Fibroblast of skin of right biceps (primary cell): Measurements from ENCODE around the gene KCNQ5.
A peak's percentile ranks its signal among the peaks of the same experiment; 100 is the strongest.

ENCODE experiments used
- DNase-seq: peaks from one replicate; pipeline ENCODE4 v3.0.0-alpha.2; 2013

The KCNQ5 gene

DNA sequence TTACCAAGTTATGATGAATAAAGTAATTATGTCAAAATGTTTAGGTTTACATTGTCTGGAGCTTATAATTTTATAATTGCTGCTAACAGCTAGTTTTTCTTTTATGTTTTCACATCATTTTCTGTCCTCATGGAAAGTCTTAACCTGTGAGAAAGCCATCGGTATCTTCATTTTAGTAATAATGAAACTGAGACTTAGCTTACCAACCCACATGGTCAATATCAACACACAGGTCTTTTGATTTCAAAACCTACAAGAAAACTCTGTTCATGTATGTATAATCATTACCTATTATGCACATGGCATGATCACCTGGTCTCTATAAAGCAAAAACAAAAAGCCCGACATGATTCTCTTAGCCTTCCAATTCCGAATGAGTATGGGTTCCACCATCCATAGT, 61.9 kb downstream of the KCNQ5 start:
- DNase-seq: no peak

DNA sequence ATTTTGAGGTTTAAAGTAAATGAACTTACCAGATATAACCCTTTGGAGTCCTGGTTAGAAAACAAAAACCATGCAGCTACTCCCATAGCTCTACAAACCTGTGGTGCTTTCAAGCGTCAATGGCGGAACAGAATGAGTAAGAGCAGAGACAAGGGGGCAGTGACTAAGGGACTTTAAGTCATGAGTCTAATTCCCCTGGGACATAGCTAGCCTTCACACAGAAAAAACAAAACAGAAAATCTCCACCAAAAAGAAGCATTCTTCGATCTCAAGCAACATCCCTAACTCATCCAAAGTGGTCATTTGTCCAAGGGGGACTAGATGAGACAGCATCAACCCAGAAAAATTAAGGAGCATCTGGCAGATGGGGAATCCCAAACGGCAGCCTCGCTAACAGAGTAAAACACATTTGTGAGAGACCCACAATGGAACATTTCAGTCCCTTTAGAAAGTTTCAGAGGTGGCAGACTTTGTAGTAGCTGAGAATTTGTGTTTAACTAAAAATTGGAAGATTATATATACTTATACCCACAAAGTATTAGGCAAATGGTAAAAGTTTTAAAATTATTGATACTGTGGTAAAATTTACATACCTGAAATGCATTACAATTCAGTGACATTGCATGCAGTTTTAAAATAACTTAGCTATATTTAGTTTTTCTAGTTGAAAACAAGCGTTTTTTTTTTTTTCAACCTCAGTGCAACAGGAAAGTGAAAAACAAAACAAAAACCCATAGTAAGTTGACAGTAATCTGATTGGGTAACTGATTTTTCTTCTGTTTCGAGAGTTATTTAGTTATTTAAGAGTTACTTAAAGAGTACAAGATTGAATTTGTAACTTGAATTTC, 67.5 kb downstream of the KCNQ5 start:
- peak; percentile 52 for DNase-seq

DNA sequence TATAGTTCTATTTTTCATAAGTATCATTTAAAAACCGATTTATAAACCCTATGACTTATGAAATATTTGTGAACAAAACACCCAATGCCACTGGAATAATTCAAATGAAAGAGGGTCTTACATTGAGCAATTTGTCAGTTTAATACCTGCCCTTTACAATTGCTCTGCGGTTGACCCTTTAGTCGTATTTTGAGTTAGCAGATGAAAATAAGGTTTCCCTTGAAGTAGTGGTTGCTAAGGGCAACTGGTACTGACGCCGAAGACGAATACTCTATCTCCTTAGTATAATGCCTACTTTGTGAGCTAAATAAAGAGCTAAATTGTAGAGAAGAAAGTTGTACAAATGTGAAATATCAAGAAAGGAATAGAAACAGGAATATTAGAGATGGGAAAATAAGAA, 69.4 kb downstream of the KCNQ5 start:
- no peak for DNase-seq

GRCh38 chr6:72696055-72696454, 74.2 kb downstream of the KCNQ5 start:
- DNase-seq: no peak

GRCh38 chr6:72699159-72699558, 77.3 kb downstream of the KCNQ5 start:
- peak; percentile 55 for DNase-seq

DNA sequence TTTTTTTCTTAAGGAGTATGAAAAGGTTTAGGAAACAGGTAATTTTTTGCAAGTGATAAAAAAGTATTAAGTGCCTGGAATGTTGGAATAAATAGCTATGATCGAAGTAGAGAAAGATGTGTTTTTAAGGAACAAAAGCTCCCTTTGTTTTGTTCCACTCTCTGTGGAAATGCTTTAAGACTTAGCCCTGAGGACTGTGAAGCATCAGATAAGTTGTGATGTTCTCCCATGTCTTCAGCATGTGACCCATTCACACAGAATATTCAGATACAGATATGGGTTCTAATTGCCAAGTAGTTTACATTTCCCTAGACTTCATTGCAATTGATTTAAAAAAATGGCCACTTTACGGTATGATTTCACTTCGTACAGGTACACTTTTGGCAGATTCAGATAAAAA, 80.6 kb downstream of the KCNQ5 start:
- DNase-seq: no peak

GRCh38 chr6:72703093-72703492, 81.2 kb downstream of the KCNQ5 start:
- no peak for DNase-seq

GRCh38 chr6:72704979-72705378, 83.1 kb downstream of the KCNQ5 start:
- no peak for DNase-seq

GRCh38 chr6:72709431-72709830, 87.6 kb downstream of the KCNQ5 start:
- DNase-seq: peak; percentile 3

DNA sequence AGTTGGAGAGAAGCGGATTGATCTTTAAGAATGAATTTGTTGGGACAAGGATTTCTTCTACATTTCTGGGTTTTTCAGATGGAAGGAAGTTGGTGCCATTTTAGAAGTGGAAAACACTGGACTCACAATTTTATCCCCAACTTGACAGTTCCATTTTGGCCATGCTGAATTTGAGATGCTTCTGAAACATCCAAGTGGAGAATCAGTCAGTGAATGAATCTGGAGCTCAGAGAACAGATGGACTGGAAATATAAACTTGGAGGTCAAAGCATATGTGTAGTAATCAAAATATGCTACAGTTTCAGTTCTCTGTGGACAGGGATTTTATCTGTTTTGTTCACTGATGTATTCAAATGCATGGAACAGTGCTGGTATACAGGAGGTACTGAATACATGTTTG, 89.9 kb downstream of the KCNQ5 start:
- no peak for DNase-seq

- peak; percentile 28 for DNase-seq
Measured at GRCh38 chr6:72712910-72713309, 91.0 kb downstream of the KCNQ5 start.

DNA sequence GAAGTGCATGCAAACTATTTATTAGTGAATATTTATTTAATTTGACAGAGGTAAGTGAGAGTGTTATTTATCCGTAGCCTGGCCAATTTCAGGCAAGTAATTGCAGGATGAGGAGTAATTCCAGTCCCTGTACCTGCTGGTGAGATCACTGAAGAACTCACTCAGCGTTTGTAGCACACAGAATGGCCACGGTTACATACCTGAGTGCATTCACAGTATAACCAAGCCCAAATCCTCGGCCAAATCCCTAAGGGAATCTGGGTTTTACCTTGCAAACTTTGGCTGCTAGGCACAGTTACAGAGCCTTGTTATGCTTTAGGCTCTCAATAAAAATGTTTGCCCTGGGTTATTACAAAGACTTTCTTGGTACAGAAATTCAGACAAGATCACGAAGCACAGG, 93.3 kb downstream of the KCNQ5 start:
- no peak for DNase-seq

DNA sequence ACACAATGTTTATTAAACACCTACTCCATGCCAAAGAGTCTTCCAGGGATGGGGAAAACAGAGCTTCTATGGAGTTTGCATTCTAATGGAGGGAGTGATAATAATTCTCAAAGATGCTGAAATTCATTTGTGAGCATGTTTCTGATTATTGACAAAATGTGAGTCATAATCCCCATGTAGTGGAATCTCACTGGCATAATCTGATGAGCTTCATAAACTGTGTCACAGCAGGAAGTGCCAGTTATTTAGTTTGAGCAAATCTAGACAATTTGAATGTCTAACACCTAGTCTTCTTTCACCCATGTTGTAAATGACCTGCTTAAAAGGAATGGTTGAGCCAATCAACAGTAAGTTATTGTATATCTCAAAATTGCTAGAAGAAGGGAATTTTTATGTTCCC, 95.1 kb downstream of the KCNQ5 start:
- peak; percentile 46 for DNase-seq

DNA sequence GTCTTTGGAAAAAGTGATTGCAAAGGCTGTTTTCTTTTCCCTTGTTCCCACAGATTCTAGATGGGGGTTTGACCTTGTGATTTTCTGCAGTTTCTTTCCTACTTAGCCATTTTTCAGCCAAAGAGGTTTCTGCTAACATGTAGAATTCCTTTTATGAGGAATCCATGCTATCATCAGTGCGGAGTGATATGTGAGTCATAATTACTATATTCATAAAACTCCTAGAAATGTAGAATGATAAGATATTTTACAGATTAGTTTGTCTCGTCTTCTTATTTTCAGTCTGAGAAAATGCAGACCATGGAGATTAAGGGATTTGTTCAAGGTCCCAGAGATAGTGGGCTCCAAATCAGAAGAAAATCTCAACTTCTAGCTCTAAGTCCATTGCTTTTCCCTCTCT, 98.6 kb downstream of the KCNQ5 start:
- DNase-seq: peak; percentile 80

DNA sequence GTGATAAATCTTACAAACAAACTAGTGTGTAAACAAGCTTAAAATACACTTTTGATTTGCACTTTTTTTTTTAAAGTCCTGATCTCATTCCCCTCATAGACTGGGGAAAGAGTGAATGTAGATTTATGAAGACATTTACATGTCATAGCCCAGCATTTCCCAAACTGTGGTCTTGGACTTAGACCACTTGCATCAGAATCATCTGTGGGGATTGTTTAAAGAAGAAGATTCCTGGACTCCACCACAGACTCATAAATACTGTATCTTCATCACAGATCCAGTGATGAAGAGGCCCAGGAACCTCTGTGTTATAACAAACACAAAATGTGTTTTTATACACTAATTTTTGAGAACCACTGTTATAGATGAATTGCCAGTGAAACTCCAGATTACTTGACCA, 99.5 kb downstream of the KCNQ5 start:
- DNase-seq: peak; percentile 36

DNA sequence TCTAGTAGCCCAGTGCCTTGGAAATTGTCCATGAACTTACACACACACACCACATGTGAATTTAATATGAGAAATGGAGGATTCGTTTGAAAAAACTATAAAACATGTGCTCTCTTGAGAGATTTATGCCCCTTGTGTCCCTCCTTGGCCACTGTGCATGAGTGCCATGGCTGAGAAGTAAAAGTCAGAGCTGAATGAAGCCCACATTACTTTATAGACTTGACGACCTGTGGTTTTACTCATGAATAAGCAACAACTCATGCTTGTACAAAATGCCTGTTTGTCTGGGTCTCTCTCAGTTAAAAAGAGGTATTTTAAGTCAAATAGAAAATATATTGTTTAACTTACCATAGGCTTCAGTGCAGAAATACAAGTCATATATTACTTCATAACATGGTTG, 102.7 kb downstream of the KCNQ5 start:
- DNase-seq: peak; percentile 38

DNA sequence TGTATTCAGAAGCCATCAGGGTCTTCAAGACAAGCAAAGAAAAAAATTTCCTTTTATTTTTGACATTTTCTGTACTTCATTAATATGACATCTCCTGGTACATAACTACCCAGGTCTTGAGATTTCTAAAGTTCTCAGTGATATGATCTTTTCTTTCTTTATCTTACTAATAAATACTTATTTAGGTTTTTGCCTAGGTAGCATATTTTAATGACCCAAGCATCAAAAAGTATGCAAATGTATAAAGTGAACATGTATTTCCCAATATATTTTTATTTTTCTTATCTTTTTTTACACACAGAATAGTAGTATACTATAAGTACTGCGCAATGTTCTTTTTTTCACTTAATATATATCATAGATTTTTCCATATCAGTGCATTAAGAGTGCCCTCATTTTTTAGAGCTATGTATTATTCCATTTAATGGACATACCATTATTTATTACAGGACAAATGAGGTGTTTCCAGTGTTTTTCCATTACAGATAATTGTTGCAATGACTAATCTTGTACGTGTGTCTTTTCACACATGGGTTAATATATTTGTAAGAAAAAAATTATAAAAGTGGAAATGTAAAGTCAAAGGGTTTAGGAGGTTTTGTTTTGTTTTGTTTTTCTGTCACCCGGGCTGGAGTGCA, 107.0 kb downstream of the KCNQ5 start:
- DNase-seq: no peak

- DNase-seq: no peak
Measured at GRCh38 chr6:72733045-72733444, 111.2 kb downstream of the KCNQ5 start.

DNA sequence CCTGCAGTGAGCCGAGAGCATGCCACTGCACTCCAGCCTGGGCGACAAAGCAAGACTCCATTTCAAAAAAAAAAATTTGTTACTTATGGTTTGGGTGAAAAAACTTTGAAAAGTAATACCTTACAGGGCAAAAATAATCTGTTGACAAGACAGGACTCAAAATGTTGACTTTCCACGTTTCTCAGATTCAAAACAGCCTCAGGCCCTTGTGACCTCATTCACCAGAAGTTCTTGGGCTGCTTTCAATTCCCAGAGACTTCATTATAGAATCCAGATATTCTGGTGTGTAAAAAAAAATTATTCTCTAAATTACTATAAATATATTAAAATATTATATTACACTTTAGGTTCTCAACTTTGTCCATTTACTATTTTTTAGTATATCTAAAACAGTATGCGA, 116.2 kb downstream of the KCNQ5 start:
- no peak for DNase-seq

- no peak for DNase-seq
Measured at GRCh38 chr6:72739368-72739779, 117.5 kb downstream of the KCNQ5 start.

GRCh38 chr6:72740135-72740534, 118.3 kb downstream of the KCNQ5 start:
- no peak for DNase-seq

GRCh38 chr6:72741083-72741482, 119.2 kb downstream of the KCNQ5 start:
- DNase-seq: no peak

DNA sequence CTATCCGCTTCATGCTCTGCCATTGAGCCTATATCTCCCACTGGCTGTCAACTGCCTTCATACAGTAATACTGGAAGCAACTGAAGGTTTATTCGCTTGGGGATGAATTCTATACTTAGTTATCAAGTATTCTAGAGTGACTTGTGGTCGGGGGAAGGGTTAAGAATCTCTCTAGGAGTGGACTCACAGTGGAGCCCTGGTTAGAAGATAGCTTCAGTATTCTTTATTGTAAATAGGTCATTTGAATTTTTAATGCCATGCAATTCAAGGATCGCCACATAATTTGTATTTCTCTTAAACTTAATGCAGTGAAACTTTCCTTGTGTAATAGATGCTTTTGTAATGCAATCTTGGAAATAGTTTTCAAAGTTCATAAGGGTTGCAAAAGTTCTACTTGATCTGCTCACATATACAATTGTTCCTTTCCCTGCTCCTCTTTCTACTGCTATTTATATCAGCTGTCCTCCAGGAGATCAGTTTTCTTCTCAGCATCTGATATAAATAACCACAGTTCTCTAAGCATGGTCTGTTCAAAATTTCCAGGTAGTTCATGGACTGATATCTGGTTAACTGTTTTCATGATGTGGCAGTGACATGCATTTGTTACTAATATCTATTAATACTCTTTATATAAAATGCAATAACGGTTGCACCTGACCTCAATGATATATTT, 120.3 kb downstream of the KCNQ5 start:
- DNase-seq: no peak

- peak; percentile 42 for DNase-seq
Measured at GRCh38 chr6:72746276-72746675, 124.4 kb downstream of the KCNQ5 start.
